GM12875 (cell line): ENCODE results near the gene PDZD2.
A peak's percentile ranks its signal among the peaks of the same experiment; 100 is the strongest.

Experiments
- H3K4me3 ChIP-seq: one replicate; pipeline ENCODE4 v1.5.1; 2011; ENCODE audit warnings: low read depth, low read length, control low read depth
- TF ChIP-seq, protein P1 (sequence below): IDR thresholded peaks from 2 replicates; pipeline ENCODE4 v1.5.1; 2011; ENCODE audit warnings: low read depth, mild to moderate bottlenecking, control low read depth, inconsistent platforms, low read length, moderate library complexity, borderline replicate concordance; ENCODE audit not compliant: insufficient read depth

Gene PDZD2

DNA sequence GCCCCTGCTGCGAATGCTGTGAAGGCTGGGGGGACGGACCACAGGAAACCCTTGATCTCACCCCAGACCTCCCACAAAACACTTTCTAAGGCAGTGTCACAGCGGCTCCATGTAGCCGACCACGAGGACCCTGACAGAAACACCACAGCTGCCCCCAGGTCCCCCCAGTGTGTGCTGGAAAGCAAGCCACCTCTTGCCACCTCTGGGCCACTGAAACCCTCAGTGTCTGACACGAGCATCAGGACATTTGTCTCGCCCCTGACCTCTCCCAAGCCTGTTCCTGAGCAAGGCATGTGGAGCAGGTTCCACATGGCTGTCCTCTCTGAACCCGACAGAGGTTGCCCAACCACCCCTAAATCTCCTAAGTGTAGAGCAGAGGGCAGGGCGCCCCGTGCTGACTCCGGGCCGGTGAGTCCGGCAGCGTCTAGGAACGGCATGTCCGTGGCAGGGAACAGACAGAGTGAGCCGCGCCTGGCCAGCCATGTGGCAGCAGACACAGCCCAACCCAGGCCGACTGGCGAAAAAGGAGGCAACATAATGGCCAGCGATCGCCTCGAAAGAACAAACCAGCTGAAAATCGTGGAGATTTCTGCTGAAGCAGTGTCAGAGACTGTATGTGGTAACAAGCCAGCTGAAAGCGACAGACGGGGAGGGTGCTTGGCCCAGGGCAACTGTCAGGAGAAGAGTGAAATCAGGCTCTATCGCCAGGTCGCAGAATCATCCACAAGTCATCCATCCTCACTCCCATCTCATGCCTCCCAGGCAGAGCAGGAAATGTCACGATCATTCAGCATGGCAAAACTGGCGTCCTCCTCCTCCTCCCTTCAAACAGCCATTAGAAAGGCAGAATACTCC, 450.4 kb downstream of the PDZD2 start:
- H3K4me3 ChIP-seq, result no peak overlapping the region
- TF ChIP-seq, protein P1, sequence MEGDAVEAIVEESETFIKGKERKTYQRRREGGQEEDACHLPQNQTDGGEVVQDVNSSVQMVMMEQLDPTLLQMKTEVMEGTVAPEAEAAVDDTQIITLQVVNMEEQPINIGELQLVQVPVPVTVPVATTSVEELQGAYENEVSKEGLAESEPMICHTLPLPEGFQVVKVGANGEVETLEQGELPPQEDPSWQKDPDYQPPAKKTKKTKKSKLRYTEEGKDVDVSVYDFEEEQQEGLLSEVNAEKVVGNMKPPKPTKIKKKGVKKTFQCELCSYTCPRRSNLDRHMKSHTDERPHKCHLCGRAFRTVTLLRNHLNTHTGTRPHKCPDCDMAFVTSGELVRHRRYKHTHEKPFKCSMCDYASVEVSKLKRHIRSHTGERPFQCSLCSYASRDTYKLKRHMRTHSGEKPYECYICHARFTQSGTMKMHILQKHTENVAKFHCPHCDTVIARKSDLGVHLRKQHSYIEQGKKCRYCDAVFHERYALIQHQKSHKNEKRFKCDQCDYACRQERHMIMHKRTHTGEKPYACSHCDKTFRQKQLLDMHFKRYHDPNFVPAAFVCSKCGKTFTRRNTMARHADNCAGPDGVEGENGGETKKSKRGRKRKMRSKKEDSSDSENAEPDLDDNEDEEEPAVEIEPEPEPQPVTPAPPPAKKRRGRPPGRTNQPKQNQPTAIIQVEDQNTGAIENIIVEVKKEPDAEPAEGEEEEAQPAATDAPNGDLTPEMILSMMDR, result no peak

DNA sequence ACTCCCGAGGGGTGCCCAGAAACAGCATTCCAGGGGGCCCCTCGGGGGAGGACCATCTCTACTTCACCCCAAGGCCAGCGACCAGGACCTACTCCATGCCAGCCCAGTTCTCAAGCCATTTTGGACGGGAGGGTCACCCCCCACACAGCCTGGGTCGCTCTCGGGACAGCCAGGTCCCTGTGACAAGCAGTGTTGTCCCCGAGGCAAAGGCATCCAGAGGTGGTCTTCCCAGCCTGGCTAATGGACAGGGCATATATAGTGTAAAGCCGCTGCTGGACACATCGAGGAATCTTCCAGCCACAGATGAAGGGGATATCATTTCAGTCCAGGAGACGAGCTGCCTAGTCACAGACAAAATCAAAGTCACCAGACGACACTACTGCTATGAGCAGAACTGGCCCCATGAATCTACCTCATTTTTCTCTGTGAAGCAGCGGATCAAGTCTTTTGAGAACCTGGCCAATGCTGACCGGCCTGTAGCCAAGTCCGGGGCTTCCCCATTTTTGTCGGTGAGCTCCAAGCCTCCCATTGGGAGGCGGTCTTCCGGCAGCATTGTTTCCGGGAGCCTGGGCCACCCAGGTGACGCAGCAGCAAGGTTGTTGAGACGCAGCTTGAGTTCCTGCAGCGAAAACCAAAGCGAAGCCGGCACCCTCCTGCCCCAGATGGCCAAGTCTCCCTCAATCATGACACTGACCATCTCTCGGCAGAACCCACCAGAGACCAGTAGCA, 451.3 kb downstream of the PDZD2 start:
- no peak overlapping the region for H3K4me3 ChIP-seq
- TF ChIP-seq, protein P1, result no peak

DNA sequence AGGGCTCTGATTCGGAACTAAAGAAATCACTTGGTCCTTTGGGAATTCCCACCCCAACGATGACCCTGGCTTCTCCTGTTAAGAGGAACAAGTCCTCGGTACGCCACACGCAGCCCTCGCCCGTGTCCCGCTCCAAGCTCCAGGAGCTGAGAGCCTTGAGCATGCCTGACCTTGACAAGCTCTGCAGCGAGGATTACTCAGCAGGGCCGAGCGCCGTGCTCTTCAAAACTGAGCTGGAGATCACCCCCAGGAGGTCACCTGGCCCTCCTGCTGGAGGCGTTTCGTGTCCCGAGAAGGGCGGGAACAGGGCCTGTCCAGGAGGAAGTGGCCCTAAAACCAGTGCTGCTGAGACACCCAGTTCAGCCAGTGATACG, 451.8 kb downstream of the PDZD2 start:
- H3K4me3 ChIP-seq, result no peak overlapping the region
- TF ChIP-seq, protein P1, result no peak

DNA sequence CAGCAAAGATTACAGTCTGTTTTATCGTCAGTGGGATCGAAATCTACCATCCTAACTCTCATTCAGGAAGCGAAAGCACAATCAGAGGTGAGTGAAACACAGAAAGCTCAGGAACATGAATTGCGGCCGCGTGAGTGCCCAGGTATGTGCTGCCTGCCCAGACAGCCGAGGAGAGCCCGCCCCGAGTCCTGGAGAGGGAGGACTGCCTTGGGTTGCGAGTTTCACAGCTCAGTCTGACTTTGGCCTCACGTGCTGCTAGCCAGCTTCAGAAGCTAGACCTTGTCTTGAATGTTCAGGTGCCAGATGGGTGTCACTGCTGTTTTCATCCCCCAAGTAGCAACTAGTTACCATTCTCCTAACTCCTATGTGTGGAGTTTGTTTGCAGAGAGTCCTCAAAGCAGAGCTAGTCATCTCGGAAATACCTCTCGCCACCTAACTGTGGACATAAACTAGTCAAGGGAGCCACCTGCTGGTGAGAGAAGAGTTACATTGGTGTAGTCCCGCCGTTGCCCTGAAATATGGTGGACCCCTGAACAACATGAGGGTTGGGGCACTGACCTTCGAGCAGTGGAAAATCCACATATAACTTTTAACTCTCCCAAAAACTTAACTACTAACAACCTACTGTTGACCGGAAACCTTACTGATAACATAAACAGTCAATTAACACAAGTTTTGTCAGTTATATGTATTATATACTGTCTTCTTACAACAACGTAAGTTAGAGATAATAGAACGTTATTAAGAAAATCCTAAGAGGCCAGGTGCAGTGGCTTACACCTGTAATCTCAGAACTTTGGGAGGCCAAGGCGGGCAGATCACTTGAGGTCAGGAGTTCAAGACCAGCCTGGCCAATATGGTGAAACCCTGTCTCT, 454.2 kb downstream of the PDZD2 start:
- TF ChIP-seq, protein P1, result peak; percentile 72

DNA sequence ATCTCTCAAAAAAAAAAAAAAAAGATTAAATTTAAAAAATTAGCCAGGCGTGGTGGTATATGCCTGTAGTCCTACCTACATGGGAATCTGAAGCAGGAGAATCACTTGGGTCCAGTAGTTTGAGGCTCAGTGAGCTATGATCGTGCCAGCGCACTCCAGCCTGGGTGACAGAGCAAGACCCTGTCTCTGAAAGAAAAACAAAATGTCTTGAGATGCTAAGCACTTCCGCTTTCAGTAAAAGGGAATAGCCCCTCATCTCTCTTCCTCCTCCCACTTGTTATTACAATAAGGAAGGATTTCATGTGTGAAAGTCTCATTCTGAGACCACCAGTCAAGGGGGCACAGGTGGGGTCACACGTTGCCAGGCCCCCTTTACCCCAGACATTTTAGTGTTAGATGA, 455.8 kb downstream of the PDZD2 start:
- H3K4me3 ChIP-seq, result no peak overlapping the region
- TF ChIP-seq, protein P1, result no peak

More for the DNA sequence above, 454.2 kb downstream of the PDZD2 start:
- no peak overlapping the region for H3K4me3 ChIP-seq

DNA sequence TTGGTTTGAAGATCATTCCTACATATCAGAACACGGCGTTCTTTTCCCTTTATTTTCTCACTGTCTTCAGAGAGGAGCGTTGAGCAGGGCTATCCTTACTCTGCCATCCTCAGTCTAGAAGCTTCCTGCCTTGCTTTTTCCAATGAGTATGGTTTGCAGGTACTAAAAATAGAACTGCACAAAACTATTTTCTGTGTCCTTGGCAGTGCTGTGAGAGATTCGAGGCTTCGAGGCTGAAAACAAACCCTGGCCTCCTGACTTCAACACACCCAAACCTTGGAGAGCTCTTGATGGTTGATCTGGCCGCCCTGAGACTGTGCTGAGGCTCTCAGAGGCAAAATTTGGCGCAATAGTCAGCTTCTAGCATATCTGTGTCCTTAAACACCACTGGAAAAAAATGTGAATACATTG, 456.3 kb downstream of the PDZD2 start:
- TF ChIP-seq, protein P1, result no peak
- H3K4me3 ChIP-seq, result no peak overlapping the region
